ENCODE measurements around the gene ZNF90.

DNA sequence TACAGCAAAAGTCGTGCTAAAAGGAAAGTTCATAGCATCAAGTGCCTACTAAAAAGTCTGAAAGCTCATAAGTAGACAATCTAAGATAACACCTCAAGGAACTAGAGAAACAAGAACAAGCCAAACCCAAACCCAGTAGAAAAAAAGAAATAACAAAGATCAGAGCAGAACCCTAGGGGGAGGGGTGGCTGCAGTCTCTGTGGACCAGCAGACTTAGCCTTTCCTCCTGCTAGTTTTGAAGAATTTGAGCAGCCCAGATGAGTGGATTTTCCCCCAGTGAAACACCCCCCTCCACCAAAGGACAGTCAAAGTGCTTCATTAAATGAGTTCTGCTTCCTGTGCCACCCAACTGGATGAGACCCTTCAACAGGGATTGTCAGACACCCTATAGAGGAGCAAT lies 86.7 kb downstream of the ZNF90 start:
- TF ChIP-seq, protein P1, sequence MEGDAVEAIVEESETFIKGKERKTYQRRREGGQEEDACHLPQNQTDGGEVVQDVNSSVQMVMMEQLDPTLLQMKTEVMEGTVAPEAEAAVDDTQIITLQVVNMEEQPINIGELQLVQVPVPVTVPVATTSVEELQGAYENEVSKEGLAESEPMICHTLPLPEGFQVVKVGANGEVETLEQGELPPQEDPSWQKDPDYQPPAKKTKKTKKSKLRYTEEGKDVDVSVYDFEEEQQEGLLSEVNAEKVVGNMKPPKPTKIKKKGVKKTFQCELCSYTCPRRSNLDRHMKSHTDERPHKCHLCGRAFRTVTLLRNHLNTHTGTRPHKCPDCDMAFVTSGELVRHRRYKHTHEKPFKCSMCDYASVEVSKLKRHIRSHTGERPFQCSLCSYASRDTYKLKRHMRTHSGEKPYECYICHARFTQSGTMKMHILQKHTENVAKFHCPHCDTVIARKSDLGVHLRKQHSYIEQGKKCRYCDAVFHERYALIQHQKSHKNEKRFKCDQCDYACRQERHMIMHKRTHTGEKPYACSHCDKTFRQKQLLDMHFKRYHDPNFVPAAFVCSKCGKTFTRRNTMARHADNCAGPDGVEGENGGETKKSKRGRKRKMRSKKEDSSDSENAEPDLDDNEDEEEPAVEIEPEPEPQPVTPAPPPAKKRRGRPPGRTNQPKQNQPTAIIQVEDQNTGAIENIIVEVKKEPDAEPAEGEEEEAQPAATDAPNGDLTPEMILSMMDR (IDR thresholded peaks at IDR 0.05; ENCODE audit: low read length) = no peak
- TF ChIP-seq EZH2phosphoT487 (IDR thresholded peaks at IDR 0.05; ENCODE audit: low read length) = no peak
